Measurements from ENCODE around the gene TRIOBP. TPM values are rescaled to one million over a fixed set of nuclear protein-coding genes. Genes with fewer than 3 reads are reported as not detected.

Gene TRIOBP
- total RNA-seq, 1 experiment from 2014 or later: 45.7 TPM

DNA sequence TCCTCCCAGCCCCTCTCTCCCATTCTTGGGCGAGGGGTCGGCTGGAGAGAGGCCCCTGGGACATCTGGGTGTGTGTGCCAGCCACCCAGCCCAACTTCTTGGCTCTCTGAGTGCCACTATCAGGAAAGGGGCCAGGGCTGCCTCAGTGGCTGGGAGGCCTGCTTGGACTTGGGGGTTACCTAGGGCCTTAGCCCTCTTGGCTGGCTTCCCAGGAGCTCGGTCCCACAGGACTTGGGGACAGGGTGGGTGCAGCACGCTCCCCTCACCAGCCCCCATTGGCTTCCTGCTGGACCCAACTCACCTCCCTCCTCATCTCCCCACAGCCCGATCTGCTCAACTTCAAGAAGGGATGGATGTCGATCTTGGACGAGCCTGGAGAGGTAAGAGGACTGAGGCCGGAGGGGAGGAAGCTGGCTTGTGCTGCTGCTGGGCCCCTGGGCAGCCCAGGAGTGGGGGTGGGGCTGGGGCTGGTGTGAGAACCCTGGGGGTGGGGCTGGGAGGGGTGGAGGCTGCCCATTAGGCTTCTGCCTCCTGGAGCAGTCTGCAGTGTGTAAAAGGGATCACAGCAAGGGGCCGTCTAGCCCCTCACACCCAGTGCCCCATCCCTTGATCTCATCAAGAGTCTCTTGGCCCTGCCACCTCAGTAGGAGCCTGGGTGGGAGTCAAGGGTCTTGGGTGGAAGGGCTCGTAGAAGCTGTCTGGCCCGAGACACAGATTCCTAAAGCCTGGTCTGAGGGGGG is 54.8 kb downstream of the TRIOBP start:
- intact Hi-C loops (cut with micrococcal nuclease): loop anchor here (2.0 to 5.0 kb wide), 3 partner anchors 25 to 77 kb away; partner anchors contain the start of gene LGALS1
- ChIA-PET POLR2A (interaction anchor here (0.5 to 5.0 kb wide), 19 partner anchors 9 to 239 kb away, joined by 3 to 55 read pairs (median 7); partner anchors contain the start of genes GCAT, GGA1, LGALS1 and NOL12), CTCF (interaction anchor here (0.5 to 0.7 kb wide), 5 partner anchors 72 to 947 kb away, joined by 3 to 4 read pairs (median 3); partner anchors contain the start of gene LGALS1)
- no peaks in the 10 kb centered on the region for H3K9me3 Mint-ChIP-seq (ENCODE audit: unreplicated experiment)
- peak overlapping the region; percentile 83 for H3K27ac Mint-ChIP-seq (ENCODE audit: low read depth, unreplicated experiment)
- BruUV-seq (replicated peaks): no TSS peak
- peak; percentile 49 for DNase-seq (ENCODE audit: unreplicated experiment)
- peak overlapping the region; percentile 53 for H3K4me3 Mint-ChIP-seq (ENCODE audit: unreplicated experiment)
- H3K4me1 Mint-ChIP-seq (ENCODE audit: insufficient read depth, unreplicated experiment): peaks cover 50% of the 10 kb centered on the region
- TF ChIP-seq CTCF (IDR thresholded peaks at IDR 0.05; ENCODE audit: unreplicated experiment): no peak
- H3K36me3 Mint-ChIP-seq (ENCODE audit: insufficient read depth, unreplicated experiment): peaks cover 36% of the 10 kb centered on the region
- H3K27me3 Mint-ChIP-seq (ENCODE audit: insufficient read depth, unreplicated experiment): no peaks in the 10 kb centered on the region

DNA sequence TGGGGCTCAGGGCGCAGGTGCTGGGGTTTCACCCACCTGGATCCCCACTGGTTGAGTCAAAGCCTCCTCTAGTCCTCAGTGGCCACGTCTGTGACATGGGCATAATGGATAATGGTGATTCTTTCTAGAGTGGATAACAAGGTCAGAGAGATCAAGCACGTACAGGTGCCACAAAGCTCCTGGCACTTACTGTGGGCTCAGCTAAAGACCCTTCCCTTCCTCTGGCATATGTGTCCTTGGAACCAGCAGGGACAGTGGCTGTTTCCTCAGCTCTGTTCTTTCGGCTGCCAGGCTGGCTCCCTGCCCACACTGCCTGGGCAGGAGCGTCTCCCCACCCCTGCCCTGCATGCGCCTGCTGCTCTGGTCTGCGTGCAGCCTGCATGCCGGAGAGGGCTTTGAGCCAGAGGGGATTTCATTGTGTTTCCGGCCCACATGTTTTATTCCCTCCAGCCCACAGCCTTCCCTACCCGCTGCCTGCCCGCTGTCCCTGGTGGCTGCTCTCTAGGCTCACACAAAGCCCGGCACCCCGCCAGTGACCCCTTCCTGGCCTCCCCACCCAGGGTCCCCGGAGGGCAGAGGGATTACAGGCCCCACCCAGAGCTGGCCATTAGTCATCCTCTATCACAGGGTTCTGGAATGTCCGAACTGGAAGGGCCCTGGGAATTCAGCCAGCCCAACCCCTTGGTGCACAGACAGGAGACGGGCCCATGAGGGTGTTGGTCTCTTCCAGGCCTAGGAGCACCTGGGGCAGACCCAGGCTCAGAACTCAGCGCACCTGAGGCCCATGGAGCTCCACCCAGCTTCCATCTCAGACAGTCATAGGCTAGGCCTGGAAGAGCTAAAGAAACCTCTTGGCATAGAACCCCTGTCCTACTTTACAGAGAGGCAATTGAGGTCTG is 55.6 kb downstream of the TRIOBP start:
- Mint-ChIP-seq H3K27ac (ENCODE audit: low read depth, unreplicated experiment) (peak overlapping the region; percentile 72), H3K4me3 (ENCODE audit: unreplicated experiment) (peak overlapping the region; percentile 53), H3K9me3 (ENCODE audit: unreplicated experiment) (no peaks in the 10 kb centered on the region), H3K36me3 (ENCODE audit: insufficient read depth, unreplicated experiment) (peaks cover 36% of the 10 kb centered on the region), H3K27me3 (ENCODE audit: insufficient read depth, unreplicated experiment) (no peaks in the 10 kb centered on the region), H3K4me1 (ENCODE audit: insufficient read depth, unreplicated experiment) (peaks cover 45% of the 10 kb centered on the region)
- no peak for TF ChIP-seq CTCF (IDR thresholded peaks at IDR 0.05; ENCODE audit: unreplicated experiment)
- CTCF ChIA-PET: interaction anchor here (0.6 to 1.0 kb wide), 5 partner anchors 27 to 946 kb away, joined by 3 to 5 read pairs (median 3); partner anchors contain the start of gene LGALS1
- POLR2A ChIA-PET: interaction anchor here (0.5 to 5.0 kb wide), 27 partner anchors 10 to 210 kb away, joined by 3 to 55 read pairs (median 6); partner anchors contain the start of genes GCAT, GGA1, LGALS1 and NOL12
- intact Hi-C loops (cut with micrococcal nuclease): loop anchor here (2.0 to 5.0 kb wide), 3 partner anchors 24 to 78 kb away; partner anchors contain the start of gene LGALS1
- DNase-seq (ENCODE audit: unreplicated experiment): peak; percentile 100
- BruUV-seq (replicated peaks): no TSS peak

DNA sequence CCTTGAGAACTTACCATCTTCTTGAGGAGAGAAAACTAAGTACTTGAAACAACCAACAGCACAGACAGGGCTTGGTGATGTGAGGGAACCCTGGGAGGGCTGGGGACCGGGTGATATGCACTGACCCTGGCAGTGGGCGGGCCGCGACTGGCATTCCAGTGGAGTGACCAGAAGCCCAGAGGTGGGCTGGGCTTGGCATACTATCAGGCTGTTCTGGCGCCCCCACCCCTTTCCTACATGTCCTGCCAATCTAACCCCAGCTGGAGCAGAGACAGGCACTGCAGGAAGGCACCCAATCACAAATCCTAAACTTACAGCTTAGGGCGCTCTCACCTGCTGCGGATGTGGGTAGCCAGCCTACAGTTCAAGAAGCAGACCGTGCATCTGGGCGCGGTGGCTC is 56.9 kb downstream of the TRIOBP start:
- Mint-ChIP-seq H3K36me3 (ENCODE audit: insufficient read depth, unreplicated experiment) (peaks cover 47% of the 10 kb centered on the region), H3K27me3 (ENCODE audit: insufficient read depth, unreplicated experiment) (no peaks in the 10 kb centered on the region), H3K9me3 (ENCODE audit: unreplicated experiment) (no peaks in the 10 kb centered on the region), H3K4me3 (ENCODE audit: unreplicated experiment) (no peak overlapping the region), H3K4me1 (ENCODE audit: insufficient read depth, unreplicated experiment) (peaks cover 35% of the 10 kb centered on the region), H3K27ac (ENCODE audit: low read depth, unreplicated experiment) (no peak overlapping the region)
- no peak for TF ChIP-seq CTCF (IDR thresholded peaks at IDR 0.05; ENCODE audit: unreplicated experiment)
- CTCF ChIA-PET: interaction anchor here (0.8 kb wide), 1 partner anchor 112 kb away, joined by 4 read pairs; no protein-coding TSS in a partner anchor
- peak; percentile 32 for DNase-seq (ENCODE audit: unreplicated experiment)
- BruUV-seq (replicated peaks): no TSS peak
- intact Hi-C loops (cut with micrococcal nuclease): loop anchor here (2.0 to 5.0 kb wide), 3 partner anchors 23 to 79 kb away; partner anchors contain the start of gene LGALS1
- POLR2A ChIA-PET: interaction anchor here (1.9 to 2.9 kb wide), 5 partner anchors 14 to 146 kb away, joined by 8 to 19 read pairs (median 15); partner anchors contain the start of genes GGA1, NOL12 and PDXP

All from MCF 10A (cell line).